ENCODE results near the gene SLBP.
"Not testable (repeated sequence)": the region's sequence is repeated elsewhere in the genome, so short reads cannot be mapped to it uniquely, and the experiment has no call there.

The SLBP gene

GRCh38 chr4:1705732-1706131, 6.4 kb downstream of the SLBP start:
- TF ChIP-seq CSDC2 (CRISPR knock-in tag; IDR thresholded peaks at IDR 0.05) = no peak
- no peak for TF ChIP-seq ZFP3 (CRISPR knock-in tag; IDR thresholded peaks at IDR 0.05)
- no peak for TF ChIP-seq ISL1 (CRISPR knock-in tag; IDR thresholded peaks at IDR 0.05)
- TF ChIP-seq PPARA (CRISPR knock-in tag; IDR thresholded peaks at IDR 0.05; ENCODE audit: borderline replicate concordance) = no peak
- no peak for TF ChIP-seq ZC3H10 (CRISPR knock-in tag; IDR thresholded peaks at IDR 0.05)
- TF ChIP-seq TSHZ2 (CRISPR knock-in tag; IDR thresholded peaks at IDR 0.05) = no peak
- no peak for TF ChIP-seq TOX (CRISPR knock-in tag; IDR thresholded peaks at IDR 0.05; ENCODE audit: borderline replicate concordance)
- TF ChIP-seq ZNF565 (CRISPR knock-in tag; conservative IDR thresholded peaks at IDR 0.05; ENCODE audit: low read depth) = no peak
- no peak for TF ChIP-seq ZFP30 (CRISPR knock-in tag; IDR thresholded peaks at IDR 0.05)
- TF ChIP-seq TCF4 (CRISPR knock-in tag; IDR thresholded peaks at IDR 0.05; ENCODE audit: borderline replicate concordance) = no peak
- TF ChIP-seq ESRRG (CRISPR knock-in tag; IDR thresholded peaks at IDR 0.05) = no peak
- TF ChIP-seq CSRNP3 (CRISPR knock-in tag; IDR thresholded peaks at IDR 0.05) = no peak
- no peak for TF ChIP-seq SNAI2 (CRISPR knock-in tag; IDR thresholded peaks at IDR 0.05)
- no peak for TF ChIP-seq OSR1 (CRISPR knock-in tag; IDR thresholded peaks at IDR 0.05)
- no peak for TF ChIP-seq GLIS3 (CRISPR knock-in tag; IDR thresholded peaks at IDR 0.05)
- TF ChIP-seq ZNF70 (CRISPR knock-in tag; IDR thresholded peaks at IDR 0.05) = no peak
- TF ChIP-seq BACH2 (CRISPR knock-in tag; IDR thresholded peaks at IDR 0.05; ENCODE audit: borderline replicate concordance) = no peak
- TF ChIP-seq PATZ1 (CRISPR knock-in tag; IDR thresholded peaks at IDR 0.05; ENCODE audit: borderline replicate concordance) = no peak
- no peak for ATAC-seq

- no peak for ATAC-seq
- TF ChIP-seq CSRNP3 (CRISPR knock-in tag; IDR thresholded peaks at IDR 0.05) (no peak), ZNF565 (CRISPR knock-in tag; conservative IDR thresholded peaks at IDR 0.05; ENCODE audit: low read depth) (no peak), OSR1 (CRISPR knock-in tag; IDR thresholded peaks at IDR 0.05) (no peak), TSHZ2 (CRISPR knock-in tag; IDR thresholded peaks at IDR 0.05) (no peak)
These were observed 8.3 kb downstream of the SLBP start for GRCh38 chr4:1703867-1704266.

GRCh38 chr4:1701671-1702070, 10.4 kb downstream of the SLBP start:
- not testable (repeated sequence) for ATAC-seq

GRCh38 chr4:1695913-1696312, 16.2 kb downstream of the SLBP start:
- ATAC-seq = no peak
- TF ChIP-seq RARB (CRISPR knock-in tag; IDR thresholded peaks at IDR 0.05) (no peak), TCF4 (CRISPR knock-in tag; IDR thresholded peaks at IDR 0.05; ENCODE audit: borderline replicate concordance) (no peak), ISL1 (CRISPR knock-in tag; IDR thresholded peaks at IDR 0.05) (no peak), PATZ1 (CRISPR knock-in tag; IDR thresholded peaks at IDR 0.05; ENCODE audit: borderline replicate concordance) (no peak), TSHZ2 (CRISPR knock-in tag; IDR thresholded peaks at IDR 0.05) (no peak), CSDC2 (CRISPR knock-in tag; IDR thresholded peaks at IDR 0.05) (no peak), ARNTL (CRISPR knock-in tag; IDR thresholded peaks at IDR 0.05; ENCODE audit: borderline replicate concordance, low read depth) (no peak), BACH2 (CRISPR knock-in tag; IDR thresholded peaks at IDR 0.05; ENCODE audit: borderline replicate concordance) (no peak), GLIS3 (CRISPR knock-in tag; IDR thresholded peaks at IDR 0.05) (no peak)
